ENCODE results near the gene HBA2. TPM values are rescaled to one million over a fixed set of nuclear protein-coding genes. Genes with fewer than 3 reads are reported as not detected.
"Not testable (repeated sequence)": the region's sequence is repeated elsewhere in the genome, so short reads cannot be mapped to it uniquely, and the experiment has no call there.

Gene HBA2
- total RNA-seq: 1 to 10 TPM in 2 of 3 donors, not detected in 1; 3.2 to 9.9 TPM
- 280 TPM for total RNA-seq (2013)

DNA sequence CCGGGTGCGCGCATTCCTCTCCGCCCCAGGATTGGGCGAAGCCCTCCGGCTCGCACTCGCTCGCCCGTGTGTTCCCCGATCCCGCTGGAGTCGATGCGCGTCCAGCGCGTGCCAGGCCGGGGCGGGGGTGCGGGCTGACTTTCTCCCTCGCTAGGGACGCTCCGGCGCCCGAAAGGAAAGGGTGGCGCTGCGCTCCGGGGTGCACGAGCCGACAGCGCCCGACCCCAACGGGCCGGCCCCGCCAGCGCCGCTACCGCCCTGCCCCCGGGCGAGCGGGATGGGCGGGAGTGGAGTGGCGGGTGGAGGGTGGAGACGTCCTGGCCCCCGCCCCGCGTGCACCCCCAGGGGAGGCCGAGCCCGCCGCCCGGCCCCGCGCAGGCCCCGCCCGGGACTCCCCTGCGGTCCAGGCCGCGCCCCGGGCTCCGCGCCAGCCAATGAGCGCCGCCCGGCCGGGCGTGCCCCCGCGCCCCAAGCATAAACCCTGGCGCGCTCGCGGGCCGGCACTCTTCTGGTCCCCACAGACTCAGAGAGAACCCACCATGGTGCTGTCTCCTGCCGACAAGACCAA lies at the start of gene HBA2:
Gene HBA2, plus strand, starts transcription at position 503 of the 568 bp plus-strand sequence. Its CDS starts 37 bp downstream, at position 540.
- H3K9me3 ChIP-seq (ENCODE audit: control insufficient read depth, insufficient read depth, low read length); H3K9me3 Mint-ChIP-seq; H3K27ac Mint-ChIP-seq; H3K36me3 Mint-ChIP-seq; H3K4me1 Mint-ChIP-seq; H3K4me1 ChIP-seq (ENCODE audit: control insufficient read depth, insufficient read depth, low read length); DNase-seq; intact Hi-C loops (cut with micrococcal nuclease); H3K4me3 ChIP-seq (ENCODE audit: low read length); H3K27ac ChIP-seq (ENCODE audit: low read length); H3K36me3 ChIP-seq (ENCODE audit: control insufficient read depth, insufficient read depth, low read length): not testable (repeated sequence)
- WGBS (ENCODE audit: insufficient coverage): no CpG with 5 or more reads among the region's 74 CpGs
- peaks cover 24% of the 10 kb centered on the region for H3K27me3 ChIP-seq (ENCODE audit: control insufficient read depth, insufficient read depth, low read length)
- Mint-ChIP-seq H3K4me3 (peak within 1 kb of the TSS; percentile 54), H3K27me3 (ENCODE audit: low read depth in 2 of 2) (peaks cover 19 to 41% of the 10 kb centered on the region in 2 donors)
- ATAC-seq: peak in 2 of 3 donors; percentile 53 to 66

DNA sequence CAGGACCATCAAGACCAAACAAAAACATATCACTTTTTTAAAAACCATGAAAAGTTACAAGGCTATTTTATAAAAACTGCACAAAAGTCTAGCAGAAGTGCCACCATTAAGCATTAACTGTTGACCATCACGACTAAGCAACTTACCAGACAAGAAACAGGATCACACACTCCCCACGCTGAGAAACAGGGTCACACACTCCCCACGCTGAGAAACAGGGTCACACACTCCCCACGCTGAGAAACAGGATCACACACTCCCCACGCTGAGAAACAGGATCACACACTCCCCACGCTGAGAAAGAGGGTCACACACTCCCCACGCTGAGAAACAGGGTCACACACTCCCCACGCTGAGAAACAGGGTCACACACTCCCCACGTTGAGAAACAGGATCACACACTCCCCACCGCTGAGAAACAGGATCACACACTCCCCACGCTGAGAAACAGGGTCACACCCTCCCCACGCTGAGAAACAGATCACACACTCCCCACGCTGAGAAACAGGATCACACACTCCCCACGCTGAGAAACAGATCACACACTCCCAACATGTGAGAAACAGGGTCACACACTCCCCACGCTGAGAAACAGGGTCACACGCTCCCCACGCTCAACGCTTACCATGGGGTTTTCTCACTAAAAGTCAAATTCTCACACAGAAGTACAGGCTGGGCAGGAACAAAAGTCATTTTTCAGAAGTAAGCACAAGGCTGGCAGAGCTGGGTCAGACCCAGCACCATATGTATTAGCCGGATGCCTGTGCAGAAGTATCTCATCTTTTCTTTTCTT lies 48.9 kb upstream of the HBA2 start:
- H3K27me3 Mint-ChIP-seq (ENCODE audit: low read depth in 2 of 2); intact Hi-C loops (cut with micrococcal nuclease); H3K36me3 ChIP-seq (ENCODE audit: control insufficient read depth, insufficient read depth, low read length); H3K9me3 ChIP-seq (ENCODE audit: control insufficient read depth, insufficient read depth, low read length); H3K9me3 Mint-ChIP-seq; H3K36me3 Mint-ChIP-seq; H3K27me3 ChIP-seq (ENCODE audit: control insufficient read depth, insufficient read depth, low read length); H3K4me3 ChIP-seq (ENCODE audit: low read length): not testable (repeated sequence)
- DNase-seq (peak; percentile 44 to 66), ATAC-seq (peak; percentile 87 to 90 (median 89))
- peaks cover 64% of the 10 kb centered on the region for H3K4me1 ChIP-seq (ENCODE audit: control insufficient read depth, insufficient read depth, low read length)
- WGBS (ENCODE audit: insufficient coverage): 40% methylated on average over 15 of the region's 19 CpGs
- Mint-ChIP-seq H3K27ac (peak overlapping the region; percentile 90 to 91), H3K4me1 (peaks cover 31 to 35% of the 10 kb centered on the region in 2 donors), H3K4me3 (peak overlapping the region; percentile 64)
- H3K27ac ChIP-seq (ENCODE audit: low read length): peak overlapping the region; percentile 96

DNA sequence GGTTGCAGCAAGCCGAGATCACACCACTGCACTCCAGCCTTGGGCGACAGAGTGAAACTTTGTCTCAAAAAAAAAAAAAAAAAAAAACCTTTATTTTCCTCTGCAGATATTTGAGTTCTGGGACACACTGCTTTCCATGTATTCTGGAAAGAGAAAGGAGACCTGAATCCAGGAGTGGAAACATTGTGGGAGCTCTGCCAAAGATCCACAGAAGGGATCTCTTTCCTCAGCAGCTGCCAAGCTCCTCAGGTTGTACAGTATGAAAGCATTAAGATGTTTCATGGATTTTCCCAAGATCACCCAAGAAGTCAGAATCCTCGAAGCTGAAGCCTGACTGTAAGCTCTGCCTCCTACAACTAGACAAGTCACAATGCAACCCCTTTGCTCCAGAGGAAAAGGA lies 47.7 kb upstream of the HBA2 start:
- H3K27me3 Mint-ChIP-seq (ENCODE audit: low read depth in 2 of 2): no peaks in the 10 kb centered on the region
- intact Hi-C loops (cut with micrococcal nuclease): no loop called here
- no peaks in the 10 kb centered on the region for H3K9me3 ChIP-seq (ENCODE audit: control insufficient read depth, insufficient read depth, low read length)
- no peaks in the 10 kb centered on the region for H3K9me3 Mint-ChIP-seq
- H3K4me1 ChIP-seq (ENCODE audit: control insufficient read depth, insufficient read depth, low read length): peaks cover 77% of the 10 kb centered on the region
- DNase-seq (no peak), ATAC-seq (no peak)
- H3K27ac ChIP-seq (ENCODE audit: low read length): peak overlapping the region; percentile 96
- no peaks in the 10 kb centered on the region for H3K36me3 ChIP-seq (ENCODE audit: control insufficient read depth, insufficient read depth, low read length)
- H3K4me3 Mint-ChIP-seq: no peak overlapping the region
- H3K4me1 Mint-ChIP-seq: peaks cover 43 to 47% of the 10 kb centered on the region in 2 donors
- no peak overlapping the region for H3K4me3 ChIP-seq (ENCODE audit: low read length)
- 93% methylated on average over 2 of the region's 3 CpGs for WGBS (ENCODE audit: insufficient coverage)
- peak overlapping the region; percentile 90 to 91 for H3K27ac Mint-ChIP-seq
- H3K27me3 ChIP-seq (ENCODE audit: control insufficient read depth, insufficient read depth, low read length): no peaks in the 10 kb centered on the region
- no peaks in the 10 kb centered on the region for H3K36me3 Mint-ChIP-seq
- TF ChIP-seq, protein P1, sequence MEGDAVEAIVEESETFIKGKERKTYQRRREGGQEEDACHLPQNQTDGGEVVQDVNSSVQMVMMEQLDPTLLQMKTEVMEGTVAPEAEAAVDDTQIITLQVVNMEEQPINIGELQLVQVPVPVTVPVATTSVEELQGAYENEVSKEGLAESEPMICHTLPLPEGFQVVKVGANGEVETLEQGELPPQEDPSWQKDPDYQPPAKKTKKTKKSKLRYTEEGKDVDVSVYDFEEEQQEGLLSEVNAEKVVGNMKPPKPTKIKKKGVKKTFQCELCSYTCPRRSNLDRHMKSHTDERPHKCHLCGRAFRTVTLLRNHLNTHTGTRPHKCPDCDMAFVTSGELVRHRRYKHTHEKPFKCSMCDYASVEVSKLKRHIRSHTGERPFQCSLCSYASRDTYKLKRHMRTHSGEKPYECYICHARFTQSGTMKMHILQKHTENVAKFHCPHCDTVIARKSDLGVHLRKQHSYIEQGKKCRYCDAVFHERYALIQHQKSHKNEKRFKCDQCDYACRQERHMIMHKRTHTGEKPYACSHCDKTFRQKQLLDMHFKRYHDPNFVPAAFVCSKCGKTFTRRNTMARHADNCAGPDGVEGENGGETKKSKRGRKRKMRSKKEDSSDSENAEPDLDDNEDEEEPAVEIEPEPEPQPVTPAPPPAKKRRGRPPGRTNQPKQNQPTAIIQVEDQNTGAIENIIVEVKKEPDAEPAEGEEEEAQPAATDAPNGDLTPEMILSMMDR (IDR thresholded peaks at IDR 0.05): no peak

DNA sequence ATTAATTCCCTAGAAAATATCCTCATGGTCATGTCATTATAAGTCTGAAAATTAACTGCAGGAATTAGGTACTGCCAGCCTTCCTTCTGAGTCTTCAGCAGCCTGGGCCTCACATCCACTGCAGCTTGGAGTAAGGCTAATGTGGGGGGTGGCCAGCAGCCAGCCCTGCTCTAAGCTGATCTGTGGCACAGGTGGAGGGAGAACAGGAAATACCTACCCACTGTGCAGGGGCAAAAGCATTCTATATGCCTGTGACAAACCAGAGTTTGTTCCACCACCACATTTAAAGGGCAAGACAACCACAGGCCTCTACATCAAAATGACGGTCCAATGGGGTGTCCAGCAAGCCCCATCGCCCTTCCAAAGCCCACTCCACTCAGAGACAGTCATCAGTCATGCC lies 43.6 kb upstream of the HBA2 start:
- Histone ChIP-seq H3K36me3 (ENCODE audit: control insufficient read depth, insufficient read depth, low read length) (no peaks in the 10 kb centered on the region), H3K27ac (ENCODE audit: low read length) (peak overlapping the region; percentile 42), H3K9me3 (ENCODE audit: control insufficient read depth, insufficient read depth, low read length) (no peaks in the 10 kb centered on the region), H3K27me3 (ENCODE audit: control insufficient read depth, insufficient read depth, low read length) (no peaks in the 10 kb centered on the region), H3K4me3 (ENCODE audit: low read length) (no peak overlapping the region), H3K4me1 (ENCODE audit: control insufficient read depth, insufficient read depth, low read length) (peaks cover 58% of the 10 kb centered on the region)
- peak; percentile 44 to 53 (median 51) for ATAC-seq
- Mint-ChIP-seq H3K36me3 (no peaks in the 10 kb centered on the region), H3K27me3 (ENCODE audit: low read depth in 2 of 2) (no peaks in the 10 kb centered on the region), H3K4me3 (no peak overlapping the region), H3K27ac (peak overlapping the region; percentile 76 to 85), H3K9me3 (no peaks in the 10 kb centered on the region), H3K4me1 (peaks cover 45 to 52% of the 10 kb centered on the region in 2 donors)
- DNase-seq: no peak
- TF ChIP-seq, protein P1 (IDR thresholded peaks at IDR 0.05): no peak
- intact Hi-C loops (cut with micrococcal nuclease): no loop called here
- whole genome bisulfite sequencing (ENCODE audit: insufficient coverage): 41% methylated on average over 2 of the region's 2 CpGs
